Activated CD8-positive, alpha-beta memory T cell treated with anti-CD3 and anti-CD28 coated beads, Interleukin-2, amount 10 ng/mL, durations not matched to agents 7 days and 5 days (primary cell): ENCODE measurements around the gene ZNF747. TPM values are rescaled to one million over a fixed set of nuclear protein-coding genes. Genes with fewer than 3 reads are reported as not detected.

Experiments used
- ATAC-seq: fragments of 150-1000 bp; cut with Tn5 transposase; one replicate; pipeline ENCODE4 v1.10.0; 2021; ENCODE audit warnings: moderate library complexity
- CTCF ChIA-PET: fragments of 350-600 bp; sonication (Branson Sonifier 250); formaldehyde crosslinking; loops from one replicate; lab custom pipeline; 2021; ENCODE audit warnings: antibody characterized with exemption; lab: Charles Lee
- DNase-seq: peaks from one replicate; pipeline ENCODE4 v3.0.0-alpha.2; 2020
- H3K27ac Mint-ChIP-seq: one replicate; pipeline ENCODE4 v1.8.0; 2021; ENCODE audit warnings: mild to moderate bottlenecking, mixed read lengths
- H3K27me3 Mint-ChIP-seq: one replicate; pipeline ENCODE4 v1.8.0; 2021; ENCODE audit warnings: mixed read lengths
- H3K36me3 Mint-ChIP-seq: one replicate; pipeline ENCODE4 v1.8.0; 2021; ENCODE audit warnings: mild to moderate bottlenecking, mixed read lengths
- H3K4me1 Mint-ChIP-seq: one replicate; pipeline ENCODE4 v1.8.0; 2021; ENCODE audit warnings: mixed read lengths
- H3K4me3 Mint-ChIP-seq: one replicate; pipeline ENCODE4 v1.8.0; 2021; ENCODE audit warnings: mild to moderate bottlenecking, moderate library complexity, mixed read lengths
- H3K9me3 Mint-ChIP-seq: one replicate; pipeline ENCODE4 v1.8.0; 2022; ENCODE audit warnings: low read depth, mixed read lengths
- microRNA-seq: library from miRNA; unstranded; fragments of <30 nt; microRNA quantifications from one replicate; pipeline ENCODE4 v1.2.0, GENCODE V29; 2022
- total RNA-seq, 2 experiments: library from RNA; stranded (reverse); gene quantifications; one replicate each; pipeline ENCODE4 v1.2.3, GENCODE V29; 2021

The ZNF747 gene
- total RNA-seq, 2 experiments from 2014 or later, result 11.3 to 13.2 TPM

GRCh38 chr16:30485818-30486436 is 48.7 kb downstream of the ZNF747 start:
- DNase-seq (no peak), ATAC-seq (no peak)
- Mint-ChIP-seq H3K9me3 (no peaks in the 10 kb centered on the region), H3K4me1 (peaks cover 67% of the 10 kb centered on the region), H3K27ac (peak overlapping the region; percentile 57), H3K36me3 (peaks cover 78% of the 10 kb centered on the region), H3K27me3 (no peaks in the 10 kb centered on the region), H3K4me3 (no peak overlapping the region)
- CTCF ChIA-PET, result interaction anchor here (1.1 kb wide), 1 partner anchor 112 kb away, joined by 7 read pairs; no protein-coding TSS in a partner anchor

DNA sequence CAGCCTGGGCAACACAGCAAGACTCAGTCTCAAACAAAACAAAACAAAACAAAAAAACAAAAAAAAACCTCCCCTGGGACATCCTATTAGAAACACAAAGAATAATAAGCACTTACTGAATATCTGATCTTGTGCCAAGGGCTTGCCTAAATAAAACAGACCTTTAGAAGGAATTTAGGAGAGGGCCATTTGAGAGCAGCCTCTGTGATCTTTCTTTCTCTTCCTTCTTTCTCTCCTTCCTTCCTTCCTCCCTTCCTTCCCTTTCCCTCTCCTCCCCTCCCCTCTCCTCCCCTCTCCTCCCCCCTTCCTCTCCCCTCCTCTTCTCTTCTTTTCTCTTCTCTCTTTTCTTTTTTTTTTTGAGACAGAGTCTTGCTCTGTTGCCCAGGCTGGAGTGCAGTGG is 49.8 kb downstream of the ZNF747 start:
- Mint-ChIP-seq H3K27ac (peak overlapping the region; percentile 15), H3K4me1 (peaks cover 69% of the 10 kb centered on the region), H3K27me3 (no peaks in the 10 kb centered on the region), H3K4me3 (no peak overlapping the region), H3K36me3 (peaks cover 79% of the 10 kb centered on the region), H3K9me3 (no peaks in the 10 kb centered on the region)
- ATAC-seq, result no peak
- CTCF ChIA-PET, result interaction anchor here (2.0 kb wide), 1 partner anchor 55 kb away, joined by 6 read pairs; the partner anchor contains the start of gene DCTPP1
- DNase-seq, result no peak

- Mint-ChIP-seq H3K27ac (peak overlapping the region; percentile 74), H3K4me3 (no peak overlapping the region), H3K27me3 (no peaks in the 10 kb centered on the region), H3K9me3 (no peaks in the 10 kb centered on the region), H3K36me3 (peaks cover 79% of the 10 kb centered on the region), H3K4me1 (peaks cover 68% of the 10 kb centered on the region)
- no peak for DNase-seq
- ATAC-seq, result peak; percentile 54
- CTCF ChIA-PET, result interaction anchor here (1.1 to 1.8 kb wide), 5 partner anchors 10 to 53 kb away, joined by 3 to 8 read pairs (median 4); partner anchors contain the start of genes DCTPP1 and ITGAL
These were observed 52.3 kb downstream of the ZNF747 start for GRCh38 chr16:30482366-30482765.

DNA sequence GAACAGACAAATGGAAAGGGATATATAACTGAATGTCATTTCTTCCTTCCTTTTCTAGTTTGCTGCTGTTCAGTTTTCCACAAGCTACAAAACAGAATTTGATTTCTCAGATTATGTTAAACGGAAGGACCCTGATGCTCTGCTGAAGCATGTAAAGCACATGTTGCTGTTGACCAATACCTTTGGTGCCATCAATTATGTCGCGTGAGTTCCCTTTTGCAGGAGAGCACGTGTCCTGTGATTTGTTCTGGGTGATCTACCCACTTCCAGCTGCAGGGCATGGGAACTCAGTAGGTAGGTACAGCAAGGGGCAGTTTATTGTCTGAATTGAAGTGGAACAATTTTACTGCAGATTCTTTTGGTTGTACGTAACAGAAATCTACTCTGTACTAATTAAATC is 53.3 kb downstream of the ZNF747 start:
- Mint-ChIP-seq H3K9me3 (no peaks in the 10 kb centered on the region), H3K4me3 (no peak overlapping the region), H3K36me3 (peaks cover 82% of the 10 kb centered on the region), H3K4me1 (peaks cover 74% of the 10 kb centered on the region), H3K27me3 (no peaks in the 10 kb centered on the region), H3K27ac (peak overlapping the region; percentile 34)
- ATAC-seq (no peak), DNase-seq (no peak)
- CTCF ChIA-PET, result interaction anchor here (1.0 to 2.4 kb wide), 5 partner anchors 9 to 80 kb away, joined by 3 to 9 read pairs (median 4); partner anchors contain the start of genes DCTPP1 and ITGAL

Small RNA genes within 50 kb of the gene (microRNA-seq; reads per million reads assigned to microRNA genes)
- gene MIR4518, result 981 reads per million, percentile 83 among the genes with 10 or more reads in this experiment

Other genes with a start within 250 kb of the ZNF747 start
- 10 to 100 TPM; 70.0 to 94.9 TPM for gene CD2BP2, start 179.6 kb downstream of the ZNF747 start, total RNA-seq
- gene TBC1D10B, start 164.4 kb downstream of the ZNF747 start, total RNA-seq, result 10 to 100 TPM; 84.1 to 87.3 TPM
- gene MYL11, start 160.1 kb downstream of the ZNF747 start, total RNA-seq, result 1 to 10 TPM in 1 of 2 experiments, not detected in 1; 1.0 TPM
- gene SEPTIN1, start 152.3 kb downstream of the ZNF747 start, total RNA-seq, result 100 to 1,000 TPM; 259 to 278 TPM
- 10 to 100 TPM; 13.7 to 15.6 TPM for gene ZNF48, start 139.4 kb downstream of the ZNF747 start, total RNA-seq
- gene ZNF771, start 127.3 kb downstream of the ZNF747 start, total RNA-seq, result 1 to 10 TPM; 4.9 to 5.4 TPM
- 100 to 1,000 TPM in 1 of 2 experiments, 10 to 100 TPM in 1; 72.0 to 108 TPM for gene DCTPP1, start 104.8 kb downstream of the ZNF747 start, total RNA-seq
- gene SEPHS2, start 89.0 kb downstream of the ZNF747 start, total RNA-seq, result 10 to 100 TPM; 63.3 to 92.9 TPM
- gene ITGAL, start 62.1 kb downstream of the ZNF747 start, total RNA-seq, result 100 to 1,000 TPM; 566 to 685 TPM
- 10 to 100 TPM in 1 of 2 experiments, 1 to 10 TPM in 1; 6.2 to 10.3 TPM for gene ZNF768, start 8.3 kb downstream of the ZNF747 start, total RNA-seq
- 10 to 100 TPM; 14.0 to 15.6 TPM for gene ZNF764, start 23.5 kb upstream of the ZNF747 start, total RNA-seq
- gene ZNF688, start 36.9 kb upstream of the ZNF747 start, total RNA-seq, result 10 to 100 TPM; 14.5 to 14.7 TPM
- 10 to 100 TPM; 18.9 to 21.2 TPM for gene ZNF785, start 50.8 kb upstream of the ZNF747 start, total RNA-seq
- gene ZNF689, start 75.5 kb upstream of the ZNF747 start, total RNA-seq, result 10 to 100 TPM; 12.2 to 15.3 TPM
- 100 to 1,000 TPM; 111 to 116 TPM for gene PRR14, start 116.1 kb upstream of the ZNF747 start, total RNA-seq
- 100 to 1,000 TPM; 102 to 142 TPM for gene FBRS, start 123.6 kb upstream of the ZNF747 start, total RNA-seq
- gene SRCAP, start 164.3 kb upstream of the ZNF747 start, total RNA-seq, result 10 to 100 TPM; 86.3 to 93.3 TPM
- gene PHKG2, start 213.6 kb upstream of the ZNF747 start, total RNA-seq, result 10 to 100 TPM; 45.8 to 46.5 TPM
- 1 to 10 TPM; 4.1 to 4.6 TPM for gene CFAP119, start 227.2 kb upstream of the ZNF747 start, total RNA-seq
- 100 to 1,000 TPM; 103 to 106 TPM for gene RNF40, start 227.5 kb upstream of the ZNF747 start, total RNA-seq